HUDEP-2 (cell line): ENCODE measurements around the gene SAMD11.

Source experiments
- DNase-seq, 76 experiments: peaks; one replicate each; lab custom pipeline; 2025; ENCODE audit not compliant: unreplicated experiment in 76 of 76; lab: John Stamatoyannopoulos, UW

The SAMD11 gene

GRCh38 chr1:932173-932510, 8.4 kb downstream of the SAMD11 start:
- no peak for DNase-seq

DNA sequence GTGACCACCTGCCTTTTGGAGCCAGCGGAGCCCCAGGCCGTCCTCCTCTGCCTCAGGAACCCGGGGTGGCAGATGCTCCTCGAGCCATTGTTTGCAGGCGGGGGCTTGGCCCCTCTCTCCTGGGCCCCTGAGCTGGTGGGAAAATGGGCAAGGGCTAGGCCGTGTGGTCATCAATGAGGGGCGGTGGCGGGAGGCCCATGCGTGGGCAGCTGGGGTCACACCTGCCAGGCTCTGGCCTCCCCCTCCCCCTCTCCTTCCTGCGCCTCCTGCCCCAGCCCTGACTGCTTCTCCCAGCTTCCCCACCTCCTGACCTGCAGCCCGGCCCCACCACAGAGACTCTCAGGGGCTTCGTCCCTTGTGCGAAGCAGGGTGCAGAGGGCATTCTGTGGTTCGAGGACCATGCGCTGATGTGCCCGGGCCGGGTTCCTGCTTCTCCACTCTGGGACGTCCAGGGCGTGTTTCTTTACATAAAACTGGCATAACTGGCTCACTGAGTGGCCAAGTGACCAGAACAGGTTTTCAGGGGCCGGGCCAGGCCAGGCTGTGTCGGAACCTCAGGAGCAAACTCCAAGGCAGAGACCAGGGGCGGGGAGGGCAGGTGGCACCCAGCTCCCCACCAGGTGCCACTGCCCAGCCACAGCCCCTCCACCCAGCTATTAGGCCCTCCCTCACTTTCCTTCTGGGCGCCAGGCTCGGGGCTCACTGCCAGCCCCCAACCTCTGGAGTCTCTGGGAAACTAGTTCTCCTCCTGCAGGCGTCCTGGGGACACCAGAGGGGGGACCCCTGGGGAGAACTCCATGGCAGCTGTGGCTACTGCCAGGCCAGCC, 9.3 kb downstream of the SAMD11 start:
- no peak for DNase-seq

GRCh38 chr1:933603-933940, 9.8 kb downstream of the SAMD11 start:
- DNase-seq, result no peak

- no peak for DNase-seq
Measured at GRCh38 chr1:934991-935750, 11.4 kb downstream of the SAMD11 start.

GRCh38 chr1:935751-936231, 12.1 kb downstream of the SAMD11 start:
- DNase-seq, result no peak

DNA sequence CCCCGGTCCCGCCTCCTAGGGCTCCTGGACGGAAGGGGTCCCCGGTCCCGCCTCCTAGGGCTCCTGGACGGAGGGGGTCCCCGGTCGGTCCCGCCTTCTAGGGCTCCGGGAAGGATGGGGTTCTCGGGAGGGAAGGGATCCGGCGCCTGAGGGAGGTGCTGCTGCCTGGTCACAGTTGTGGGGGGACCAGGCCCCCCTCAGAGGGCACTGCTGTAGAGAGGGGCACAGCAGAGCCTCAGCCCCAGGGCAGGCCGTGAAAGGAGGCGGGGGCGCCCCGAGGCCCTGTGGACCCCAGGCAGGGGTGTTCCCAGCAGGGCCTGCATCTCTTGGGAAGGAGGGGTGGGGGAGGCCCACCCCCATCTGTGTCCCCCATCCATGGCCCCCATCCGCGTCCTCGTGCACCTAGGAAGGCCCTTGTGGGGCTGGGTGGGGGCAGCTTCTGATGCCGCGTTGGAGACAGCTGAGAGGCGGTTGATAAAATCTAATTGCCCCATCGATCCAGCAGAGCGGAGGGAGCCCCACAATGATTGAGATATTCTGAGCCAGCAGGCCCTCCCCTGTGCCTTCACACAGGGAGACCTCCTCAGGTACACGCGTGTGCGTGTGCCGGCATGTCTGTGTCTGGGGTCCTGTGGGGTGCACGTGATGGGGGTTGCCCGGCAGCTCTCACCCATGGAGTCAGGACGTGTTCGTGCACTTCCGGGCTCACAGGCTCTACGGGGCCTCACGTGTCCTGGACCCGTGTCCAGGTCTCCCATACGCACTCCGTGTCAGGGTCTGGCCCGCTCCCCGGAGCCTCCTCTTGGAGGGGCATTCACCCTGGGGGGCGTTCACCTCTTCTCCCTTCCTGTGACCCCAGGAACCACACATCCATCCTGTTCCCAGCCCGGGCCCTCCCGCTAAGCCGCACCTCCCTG, 12.9 kb downstream of the SAMD11 start:
- DNase-seq, result no peak

- DNase-seq, result no peak
Measured at GRCh38 chr1:937521-937920, 13.8 kb downstream of the SAMD11 start.

- DNase-seq, result peak in 51 of 76 experiments; percentile 8 to 68 (median 47)
Measured at GRCh38 chr1:938088-938683, 14.5 kb downstream of the SAMD11 start.

DNA sequence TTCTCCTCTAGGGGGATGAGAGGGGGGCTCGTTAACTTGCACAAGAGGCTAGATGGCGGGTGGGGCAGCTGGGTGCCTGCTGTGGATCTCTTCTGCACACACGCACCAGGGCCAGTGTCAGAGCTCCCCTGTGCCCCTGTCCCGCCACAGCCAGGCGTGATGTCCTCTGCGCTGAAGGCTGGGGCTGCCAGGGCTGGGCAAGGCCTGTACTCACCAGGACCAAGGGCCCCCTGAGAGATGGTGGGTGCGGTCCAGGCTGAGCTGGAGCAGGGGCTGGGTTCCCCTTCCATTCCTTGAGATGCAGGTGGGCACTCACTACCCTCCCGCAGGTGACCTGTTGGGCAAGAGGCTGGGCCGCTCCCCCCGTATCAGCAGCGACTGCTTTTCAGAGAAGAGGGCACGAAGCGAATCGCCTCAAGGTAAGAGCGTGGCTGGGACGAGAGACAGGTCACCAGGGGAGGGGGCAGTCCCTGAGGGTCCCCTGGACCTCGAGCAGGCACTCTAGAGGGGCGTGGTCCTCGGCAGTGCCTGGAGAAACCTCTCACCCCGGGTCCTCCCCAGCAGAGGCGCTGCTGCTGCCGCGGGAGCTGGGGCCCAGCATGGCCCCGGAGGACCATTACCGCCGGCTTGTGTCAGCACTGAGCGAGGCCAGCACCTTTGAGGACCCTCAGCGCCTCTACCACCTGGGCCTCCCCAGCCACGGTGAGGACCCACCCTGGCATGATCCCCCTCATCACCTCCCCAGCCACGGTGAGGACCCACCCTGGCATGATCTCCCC, 15.2 kb downstream of the SAMD11 start:
- no peak for DNase-seq

DNA sequence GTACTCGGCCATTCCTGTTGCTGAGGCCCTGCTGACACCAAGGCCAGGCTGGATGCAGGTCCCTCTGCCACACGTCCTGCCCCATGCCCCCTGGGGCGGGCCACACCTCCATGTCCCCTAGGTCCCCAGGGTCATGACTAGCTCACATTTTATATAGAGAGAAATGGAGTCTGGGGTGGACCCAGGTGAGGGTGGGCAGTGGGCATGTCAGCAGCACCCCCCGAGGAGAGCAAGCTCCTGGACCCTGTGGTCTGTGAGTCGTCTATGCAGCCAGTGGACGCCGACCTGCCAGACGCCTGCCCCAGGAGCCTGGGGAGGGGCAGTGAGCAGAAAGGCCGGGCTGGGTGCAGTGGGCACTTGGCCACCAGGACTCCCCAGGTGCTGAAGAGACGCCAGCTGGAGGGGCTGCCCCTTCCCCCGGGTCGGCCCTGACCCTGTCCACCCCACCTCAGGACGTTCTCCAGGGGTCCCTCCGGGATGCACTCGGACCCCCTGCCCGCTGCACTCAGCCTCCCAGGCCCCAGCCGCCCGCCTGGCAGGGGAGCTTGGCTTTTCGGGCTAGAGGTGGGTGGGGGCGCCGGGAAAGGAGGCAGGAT, 15.9 kb downstream of the SAMD11 start:
- DNase-seq, result no peak

DNA sequence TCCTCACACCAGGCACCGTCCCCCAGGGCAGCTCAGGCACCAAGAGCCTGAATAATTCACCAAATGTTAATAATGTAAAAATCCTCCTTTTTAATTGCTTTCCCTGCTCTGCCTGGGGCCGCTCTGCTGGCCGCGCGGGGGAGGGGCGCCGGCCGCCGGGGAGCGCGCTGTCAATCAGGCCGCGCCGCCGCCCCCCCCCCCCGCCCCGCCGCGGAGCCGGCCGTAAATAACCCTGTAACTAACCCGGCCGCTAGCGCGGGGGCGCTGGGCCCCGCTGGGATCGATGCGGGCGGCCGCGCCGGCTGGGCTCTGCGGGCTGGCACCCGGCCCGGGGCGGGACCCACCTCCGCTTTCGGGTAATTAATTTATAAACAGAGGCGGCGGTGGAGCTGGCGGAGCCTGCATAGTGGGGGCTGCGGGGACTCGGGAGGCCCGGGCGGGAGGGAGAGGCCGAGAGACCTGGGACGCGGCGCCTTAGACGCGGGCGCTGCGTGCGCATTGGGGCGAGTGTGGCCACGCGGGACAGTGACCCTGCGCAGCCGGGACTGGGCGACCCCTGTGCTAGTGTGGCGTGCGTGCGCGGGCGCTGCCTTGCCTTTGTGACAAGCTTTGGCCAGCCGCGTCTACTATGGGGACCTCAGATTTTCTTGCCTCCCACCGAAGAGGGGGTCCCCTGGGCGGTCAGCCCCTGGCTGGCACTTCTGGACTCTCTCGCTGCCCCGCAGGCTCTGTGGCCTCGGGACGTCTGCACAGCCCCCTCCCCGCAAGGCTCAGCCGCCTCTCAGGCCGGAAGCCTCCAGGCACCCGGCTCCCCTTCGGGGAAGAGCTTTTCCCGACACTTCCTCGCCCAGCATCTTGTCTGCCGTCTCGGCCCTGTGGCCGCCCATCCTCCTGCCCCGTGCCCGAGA, 16.6 kb downstream of the SAMD11 start:
- DNase-seq, result peak in 56 of 76 experiments; percentile 4 to 84 (median 45)

DNA sequence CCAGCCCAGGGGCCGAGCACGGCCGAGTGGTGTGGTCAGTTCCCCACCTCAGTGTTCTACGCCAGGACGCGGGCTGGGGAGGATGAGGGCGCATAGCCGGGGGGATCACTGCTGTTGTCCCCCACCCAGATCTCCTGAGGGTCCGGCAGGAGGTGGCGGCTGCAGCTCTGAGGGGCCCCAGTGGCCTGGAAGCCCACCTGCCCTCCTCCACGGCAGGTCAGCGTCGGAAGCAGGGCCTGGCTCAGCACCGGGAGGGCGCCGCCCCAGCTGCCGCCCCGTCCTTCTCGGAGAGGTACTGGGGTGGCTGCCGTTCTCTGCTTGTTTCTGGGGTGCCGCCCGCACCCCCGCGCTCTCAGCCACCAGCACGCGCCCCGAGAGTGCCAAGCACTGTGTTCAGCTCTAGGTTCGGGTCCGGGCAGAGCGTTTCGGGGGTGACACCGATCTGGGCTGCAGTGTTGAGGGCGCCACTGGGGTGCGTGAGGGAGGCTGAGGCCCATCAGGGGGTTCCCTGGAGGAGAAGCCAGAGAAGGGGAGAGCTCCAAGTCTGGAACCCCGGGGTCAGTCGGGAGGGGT, 17.4 kb downstream of the SAMD11 start:
- DNase-seq, result no peak

DNA sequence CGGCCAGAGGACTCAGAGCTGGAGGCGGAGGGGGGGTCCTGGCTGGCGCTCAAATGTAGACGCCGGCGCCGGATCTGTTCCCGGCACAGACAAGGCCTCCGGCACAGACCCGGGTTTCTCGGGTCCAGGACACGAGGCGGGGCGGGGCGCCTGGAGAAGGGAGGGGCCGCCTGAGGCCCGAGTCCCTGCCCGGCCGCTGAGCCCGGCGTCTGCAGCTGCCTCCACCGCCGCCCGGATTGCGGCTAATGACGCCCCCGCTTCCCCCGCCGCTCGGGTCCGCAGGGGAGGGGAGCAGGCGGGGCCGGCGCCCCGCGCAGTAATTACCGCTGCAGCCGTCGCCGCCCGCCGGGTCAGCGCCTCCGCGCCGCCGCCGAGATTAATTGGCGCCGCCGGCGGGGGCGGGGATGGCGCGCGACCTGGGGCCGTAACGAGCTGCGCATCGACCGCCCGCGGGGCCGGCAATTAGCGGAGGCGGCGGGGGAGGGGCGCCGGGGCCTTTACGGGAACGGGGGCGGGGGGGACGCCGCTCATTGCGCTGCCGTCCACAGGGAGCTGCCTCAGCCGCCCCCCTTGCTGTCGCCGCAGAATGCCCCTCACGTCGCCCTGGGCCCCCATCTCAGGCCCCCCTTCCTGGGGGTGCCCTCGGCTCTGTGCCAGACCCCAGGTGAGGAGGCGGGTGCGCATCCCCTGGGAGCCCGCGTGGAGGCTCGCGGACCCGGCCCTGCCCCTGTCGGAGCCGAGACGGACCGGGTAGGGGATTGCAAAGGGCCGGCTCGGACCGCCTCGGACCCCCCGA, 18.1 kb downstream of the SAMD11 start:
- DNase-seq, result peak in 47 of 76 experiments; percentile 8 to 70 (median 36)

DNA sequence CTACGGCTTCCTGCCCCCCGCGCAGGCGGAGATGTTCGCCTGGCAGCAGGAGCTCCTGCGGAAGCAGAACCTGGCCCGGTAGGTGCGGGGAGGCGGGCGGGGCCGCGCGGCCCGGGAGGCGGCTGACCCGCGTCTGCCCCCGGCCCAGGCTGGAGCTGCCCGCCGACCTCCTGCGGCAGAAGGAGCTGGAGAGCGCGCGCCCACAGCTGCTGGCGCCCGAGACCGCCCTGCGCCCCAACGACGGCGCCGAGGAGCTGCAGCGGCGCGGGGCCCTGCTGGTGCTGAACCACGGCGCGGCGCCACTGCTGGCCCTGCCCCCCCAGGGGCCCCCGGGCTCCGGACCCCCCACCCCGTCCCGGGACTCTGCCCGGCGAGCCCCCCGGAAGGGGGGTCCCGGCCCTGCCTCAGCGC, 18.7 kb downstream of the SAMD11 start:
- DNase-seq, result no peak

- no peak for DNase-seq
Measured at GRCh38 chr1:942864-943533, 19.3 kb downstream of the SAMD11 start.

DNA sequence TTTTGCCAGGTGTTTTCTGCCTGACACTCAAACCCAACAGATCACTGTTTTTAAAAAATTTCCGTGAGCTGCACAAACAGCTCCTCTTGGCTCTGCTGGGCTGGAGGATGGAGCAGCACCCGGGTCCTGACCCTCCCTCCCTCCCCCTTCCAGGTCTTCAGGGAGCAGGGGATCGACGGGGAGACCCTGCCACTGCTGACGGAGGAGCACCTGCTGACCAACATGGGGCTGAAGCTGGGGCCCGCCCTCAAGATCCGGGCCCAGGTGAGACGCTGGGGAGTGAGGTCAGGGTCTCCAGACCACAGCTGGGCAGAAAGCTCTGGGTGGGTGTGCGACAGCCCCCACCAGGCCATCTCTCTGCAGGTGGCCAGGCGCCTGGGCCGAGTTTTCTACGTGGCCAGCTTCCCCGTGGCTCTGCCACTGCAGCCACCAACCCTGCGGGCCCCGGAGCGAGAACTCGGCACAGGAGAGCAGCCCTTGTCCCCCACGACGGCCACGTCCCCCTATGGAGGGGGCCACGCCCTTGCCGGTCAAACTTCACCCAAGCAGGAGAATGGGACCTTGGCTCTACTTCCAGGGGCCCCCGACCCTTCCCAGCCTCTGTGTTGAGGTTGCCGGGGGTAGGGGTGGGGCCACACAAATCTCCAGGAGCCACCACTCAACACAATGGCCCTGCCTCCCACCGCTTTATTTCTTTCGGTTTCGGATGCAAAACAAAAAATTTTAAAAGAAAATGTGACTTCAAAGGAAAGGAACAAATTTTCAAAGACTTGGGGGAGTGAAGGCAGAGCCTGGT, 20.0 kb downstream of the SAMD11 start:
- no peak for DNase-seq
